ENCODE results near the gene CDH4. TPM values are rescaled to one million over a fixed set of nuclear protein-coding genes. Genes with fewer than 3 reads are reported as not detected.

CDH4 gene
- total and polyA plus RNA-seq, 2 of the 4 experiments (the other 2 are of a cell fraction): 1.6 to 3.5 TPM

DNA sequence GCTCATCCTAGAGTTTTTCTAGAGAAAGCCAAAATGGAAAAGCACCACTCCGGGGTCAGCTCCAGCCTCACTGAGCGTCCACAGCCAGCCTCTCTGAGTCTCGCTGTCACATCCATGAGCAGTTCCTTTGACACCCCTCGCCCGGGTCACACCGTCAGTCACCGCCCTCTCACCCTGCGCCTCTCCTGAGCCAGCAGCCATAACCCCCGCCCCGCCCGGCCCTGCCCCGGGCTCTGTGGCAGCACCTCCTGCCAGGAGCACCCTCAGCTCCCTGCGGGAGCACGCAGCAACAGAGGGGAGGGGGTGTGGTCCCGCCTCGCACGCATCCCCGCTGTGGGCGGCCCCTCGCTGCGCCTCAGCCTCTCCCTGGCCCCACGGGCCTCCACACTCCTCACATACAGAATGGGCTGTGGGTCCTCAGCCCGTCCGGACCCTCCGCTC lies 545.9 kb downstream of the CDH4 start:
- no peak overlapping the region for H2AK9ac ChIP-seq (replicated peaks; ENCODE audit: low read depth, low read length, poor library complexity)
- H3K18ac ChIP-seq (ENCODE audit: low read depth, low read length): no peak overlapping the region
- no peak overlapping the region for H3K23ac ChIP-seq (ENCODE audit: low read depth, low read length)
- H4K91ac ChIP-seq (ENCODE audit: insufficient read depth, low read depth, low read length): no peak overlapping the region
- H4K20me1 ChIP-seq (ENCODE audit: insufficient read depth, low read length): no peaks in the 10 kb centered on the region
- H2AK5ac ChIP-seq (ENCODE audit: low read depth, low read length): no peak overlapping the region
- peaks cover 2% of the 10 kb centered on the region; the same call in 1 of the 2 replicates for H3K27me3 ChIP-seq (ENCODE audit: control insufficient read depth, insufficient read depth, low read length)
- H3K27ac ChIP-seq (ENCODE audit: insufficient read depth, low read length): no peak overlapping the region
- no peak overlapping the region for H3K9ac ChIP-seq (ENCODE audit: low read depth, low read length)
- H2BK5ac ChIP-seq (ENCODE audit: low read depth, low read length, poor library complexity, severe bottlenecking): no peak overlapping the region
- H3K36me3 ChIP-seq (ENCODE audit: control insufficient read depth, insufficient read depth, low read length): no peaks in the 10 kb centered on the region
- no peak overlapping the region for H3K4me2 ChIP-seq (ENCODE audit: low read depth, low read length)
- no peak overlapping the region for H2AFZ ChIP-seq (replicated peaks; ENCODE audit: low read length, poor library complexity)
- no peaks in the 10 kb centered on the region; the same call in 1 of the 2 replicates for H3K9me3 ChIP-seq (ENCODE audit: control insufficient read depth, insufficient read depth, low read length)
- DNase-seq (no peak), ATAC-seq (ENCODE audit: low read depth) (no peak)
- no peak overlapping the region for H4K5ac ChIP-seq (ENCODE audit: low read depth, low read length)
- intact Hi-C loops (cut with micrococcal nuclease): no loop called here
- dilution Hi-C loops (cut with HindIII; ENCODE audit: low sequenced_read_pairs, unreplicated experiment): no loop called here
- TF ChIP-seq CEBPB (IDR thresholded peaks at IDR 0.05; ENCODE audit: low read depth, low read length) (no peak), MAZ (IDR thresholded peaks at IDR 0.05; ENCODE audit: borderline replicate concordance, low read depth, low read length) (no peak), CHD1 (IDR thresholded peaks at IDR 0.05; ENCODE audit: low read depth, low read length) (no peak), ELK1 (IDR thresholded peaks at IDR 0.05; ENCODE audit: borderline replicate concordance, low read depth, low read length) (no peak), MAFK (IDR thresholded peaks at IDR 0.05; ENCODE audit: low read depth, low read length) (no peak), NFE2L2 (IDR thresholded peaks at IDR 0.05; ENCODE audit: low read depth, low read length) (no peak), BHLHE40 (IDR thresholded peaks at IDR 0.05; ENCODE audit: low read depth, low read length) (no peak), RFX5 (IDR thresholded peaks at IDR 0.05; ENCODE audit: low read depth, low read length) (no peak), RCOR1 (IDR thresholded peaks at IDR 0.05; ENCODE audit: insufficient replicate concordance, low read length) (no peak), FOS (IDR thresholded peaks at IDR 0.05; ENCODE audit: low read depth, low read length) (no peak), CTCF (conservative IDR thresholded peaks at IDR 0.05; ENCODE audit: low read depth, low read length) (no peak), MXI1 (IDR thresholded peaks at IDR 0.05; ENCODE audit: borderline replicate concordance, low read depth, low read length) (no peak), POLR2A (IDR thresholded peaks at IDR 0.05; ENCODE audit: low read depth, low read length) (no peak), RAD21 (IDR thresholded peaks at IDR 0.05; ENCODE audit: low read length) (no peak)
- TF ChIP-seq, protein P1, sequence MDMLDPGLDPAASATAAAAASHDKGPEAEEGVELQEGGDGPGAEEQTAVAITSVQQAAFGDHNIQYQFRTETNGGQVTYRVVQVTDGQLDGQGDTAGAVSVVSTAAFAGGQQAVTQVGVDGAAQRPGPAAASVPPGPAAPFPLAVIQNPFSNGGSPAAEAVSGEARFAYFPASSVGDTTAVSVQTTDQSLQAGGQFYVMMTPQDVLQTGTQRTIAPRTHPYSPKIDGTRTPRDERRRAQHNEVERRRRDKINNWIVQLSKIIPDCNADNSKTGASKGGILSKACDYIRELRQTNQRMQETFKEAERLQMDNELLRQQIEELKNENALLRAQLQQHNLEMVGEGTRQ (IDR thresholded peaks at IDR 0.05; ENCODE audit: low read depth, low read length): no peak
- H2BK20ac ChIP-seq (ENCODE audit: low read depth, low read length): no peak overlapping the region
- H3K79me1 ChIP-seq (ENCODE audit: low read depth in 1 of 2, low read length in 2 of 2): no peaks in the 10 kb centered on the region
- H4K8ac ChIP-seq (ENCODE audit: low read depth in 2 of 2, low read length in 2 of 2): no peak overlapping the region
- no peak overlapping the region for H3K4me3 ChIP-seq (ENCODE audit: insufficient read depth, low read depth, low read length)
- H3K9me1 ChIP-seq (ENCODE audit: insufficient read depth, low read length): no peaks in the 10 kb centered on the region
- ChIA-PET POLR2A (ENCODE audit: unreplicated experiment) (no interaction called here), CTCF (no interaction called here)
- no peak overlapping the region for H3K4ac ChIP-seq (ENCODE audit: low read depth, low read length)
- in situ Hi-C loops (cut with MboI; ENCODE audit: low sequenced_read_pairs): no loop called here
- H3K4me1 ChIP-seq (ENCODE audit: control insufficient read depth, insufficient read depth, low read length): no peaks in the 10 kb centered on the region
- no TSS peak for BruUV-seq (replicated peaks)
- no peak overlapping the region for H2BK120ac ChIP-seq (ENCODE audit: low read depth, low read length)
- H3K56ac ChIP-seq (ENCODE audit: extremely low read depth, insufficient read depth, low read length): no peak overlapping the region
- 83% methylated on average over 5 of the region's 25 CpGs; no CpG with 5 or more reads in 1 of the 2 experiments for WGBS, 2 experiments (ENCODE audit: extremely low coverage in 2 of 2, insufficient read length in 1 of 2)
- H3K14ac ChIP-seq (replicated peaks; ENCODE audit: low read depth, low read length): no peak overlapping the region
- H2BK15ac ChIP-seq (ENCODE audit: low read depth, low read length): no peak overlapping the region

Data from IMR-90 (cell line).